HEK293 (cell line): ENCODE results near the gene ZSCAN20.

Source experiments
- CTCF ChIA-PET: fragments of 350-600 bp; formaldehyde crosslinking; extraction: SDS; loops from one replicate; lab custom pipeline; 2021; ENCODE audit warnings: antibody characterized with exemption; lab: Yijun Ruan, JAX
- POLR2A ChIA-PET: fragments of 300-600 bp; formaldehyde crosslinking; extraction: SDS; loops from one replicate; lab custom pipeline; 2020; ENCODE audit warnings: antibody characterized with exemption, inconsistent platforms; lab: Yijun Ruan, JAX
- H3K27ac ChIP-seq: fragments of 200-500 bp; sonication (Bioruptor generic); 2 replicates; pipeline ENCODE4 v1.5.1; 2014; ENCODE audit warnings: low read depth, low read length, control low read depth, inconsistent platforms; ENCODE audit errors: extremely low read depth
- H3K36me3 ChIP-seq, 2 experiments: fragments of 200-500 bp in 1 of 2; sonication (Bioruptor generic) in 1 of 2; 1 replicate in 1 of 2; 2 replicates in 1 of 2; pipeline ENCODE4 v1.5.1; 2014 to 2017; ENCODE audit warnings: inconsistent platforms in 2 of 2, low read length in 2 of 2; ENCODE audit not compliant: control insufficient read depth in 2 of 2, insufficient read depth in 1 of 2
- H3K4me1 ChIP-seq: fragments of 200-500 bp; sonication (Bioruptor generic); 2 replicates; pipeline ENCODE4 v1.5.1; 2014; ENCODE audit warnings: mild to moderate bottlenecking, low read length, inconsistent platforms; ENCODE audit not compliant: control insufficient read depth, insufficient read depth
- H3K4me3 ChIP-seq: 2 replicates; pipeline ENCODE4 v1.5.1; 2011; ENCODE audit warnings: low read depth, mild to moderate bottlenecking, control low read depth, low read length, moderate library complexity
- H3K9me3 ChIP-seq: fragments of 200-500 bp; sonication (Bioruptor generic); 2 replicates; pipeline ENCODE4 v1.5.1; 2014; ENCODE audit warnings: low read depth, low read length, inconsistent platforms; ENCODE audit not compliant: control insufficient read depth, insufficient read depth
- BCL6B ChIP-seq: fragments of 450-650 bp; formaldehyde crosslinking; IDR thresholded peaks from 2 replicates; pipeline ENCODE4 v1.5.1; 2017; ENCODE audit warnings: missing biosample characterization, missing genetic modification characterization
- GFI1B ChIP-seq: fragments of 450-650 bp; formaldehyde crosslinking; IDR thresholded peaks from 2 replicates; pipeline ENCODE4 v1.5.1; 2016; ENCODE audit warnings: missing biosample characterization, missing genetic modification characterization
- KLF10 ChIP-seq: fragments of 450-650 bp; IDR thresholded peaks from 2 replicates; pipeline ENCODE4 v1.5.1; 2018; ENCODE audit warnings: missing biosample characterization, mild to moderate bottlenecking, missing genetic modification characterization
- MZF1 ChIP-seq: fragments of 450-650 bp; formaldehyde crosslinking; IDR thresholded peaks from 2 replicates; pipeline ENCODE4 v1.5.1; 2017; ENCODE audit warnings: missing biosample characterization, missing genetic modification characterization, borderline replicate concordance
- ZEB2 ChIP-seq: fragments of 450-650 bp; formaldehyde crosslinking; IDR thresholded peaks from 2 replicates; pipeline ENCODE4 v1.5.1; 2016; ENCODE audit warnings: missing biosample characterization, missing genetic modification characterization
- ZFHX2 ChIP-seq: fragments of 450-650 bp; formaldehyde crosslinking; conservative IDR thresholded peaks from 2 replicates; pipeline ENCODE4 v1.5.1; 2016; ENCODE audit warnings: missing biosample characterization, missing genetic modification characterization
- ZFP69B ChIP-seq: fragments of 450-650 bp; formaldehyde crosslinking; IDR thresholded peaks from 2 replicates; pipeline ENCODE4 v1.5.1; 2016; ENCODE audit warnings: missing biosample characterization, missing genetic modification characterization
- ZNF112 ChIP-seq: fragments of 450-650 bp; formaldehyde crosslinking; IDR thresholded peaks from 2 replicates; pipeline ENCODE4 v1.5.0; 2017; ENCODE audit warnings: missing biosample characterization, missing genetic modification characterization
- ZNF133 ChIP-seq: fragments of 450-650 bp; formaldehyde crosslinking; IDR thresholded peaks from 2 replicates; pipeline ENCODE4 v1.5.1; 2016; ENCODE audit warnings: missing biosample characterization, missing genetic modification characterization
- ZNF169 ChIP-seq: fragments of 450-650 bp; formaldehyde crosslinking; IDR thresholded peaks from 2 replicates; pipeline ENCODE4 v1.5.1; 2016; ENCODE audit warnings: missing biosample characterization, missing genetic modification characterization
- ZNF184 ChIP-seq: fragments of 450-650 bp; IDR thresholded peaks from 2 replicates; pipeline ENCODE4 v1.5.1; 2018; ENCODE audit warnings: missing biosample characterization, mild to moderate bottlenecking, missing genetic modification characterization
- ZNF2 ChIP-seq: fragments of 450-650 bp; formaldehyde crosslinking; IDR thresholded peaks from 2 replicates; pipeline ENCODE4 v1.5.1; 2016; ENCODE audit warnings: missing biosample characterization, missing genetic modification characterization
- ZNF24 ChIP-seq: fragments of 450-650 bp; formaldehyde crosslinking; IDR thresholded peaks from 2 replicates; pipeline ENCODE4 v1.5.1; 2016; ENCODE audit warnings: missing biosample characterization, missing genetic modification characterization
- ZNF266 ChIP-seq: fragments of 450-650 bp; formaldehyde crosslinking; IDR thresholded peaks from 2 replicates; pipeline ENCODE4 v1.5.1; 2016; ENCODE audit warnings: missing biosample characterization, missing genetic modification characterization, low read depth
- ZNF335 ChIP-seq: fragments of 450-650 bp; formaldehyde crosslinking; conservative IDR thresholded peaks from 2 replicates; pipeline ENCODE4 v1.5.1; 2016; ENCODE audit warnings: missing biosample characterization, missing genetic modification characterization
- ZNF354C ChIP-seq: fragments of 450-650 bp; formaldehyde crosslinking; IDR thresholded peaks from 2 replicates; pipeline ENCODE4 v1.5.1; 2016; ENCODE audit warnings: missing biosample characterization, missing genetic modification characterization, low read depth, borderline replicate concordance
- ZNF426 ChIP-seq: fragments of 450-650 bp; formaldehyde crosslinking; IDR thresholded peaks from 2 replicates; pipeline ENCODE4 v1.5.1; 2017; ENCODE audit warnings: missing biosample characterization, missing genetic modification characterization, mild to moderate bottlenecking, inconsistent platforms, moderate library complexity
- ZNF473 ChIP-seq: fragments of 450-650 bp; formaldehyde crosslinking; IDR thresholded peaks from 2 replicates; pipeline ENCODE4 v1.5.1; 2017; ENCODE audit warnings: missing biosample characterization, missing genetic modification characterization
- ZNF561 ChIP-seq: fragments of 450-650 bp; IDR thresholded peaks from 2 replicates; pipeline ENCODE4 v1.5.1; 2018; ENCODE audit warnings: missing biosample characterization, missing genetic modification characterization, borderline replicate concordance
- ZNF600 ChIP-seq: fragments of 450-650 bp; formaldehyde crosslinking; IDR thresholded peaks from 2 replicates; pipeline ENCODE4 v1.5.1; 2016; ENCODE audit warnings: missing biosample characterization, missing genetic modification characterization
- ZNF701 ChIP-seq: fragments of 450-650 bp; formaldehyde crosslinking; IDR thresholded peaks from 2 replicates; pipeline ENCODE4 v1.5.1; 2016; ENCODE audit warnings: missing biosample characterization, missing genetic modification characterization
- ZNF776 ChIP-seq: fragments of 450-650 bp; formaldehyde crosslinking; IDR thresholded peaks from 2 replicates; pipeline ENCODE4 v1.5.0; 2017; ENCODE audit warnings: missing biosample characterization, missing genetic modification characterization, borderline replicate concordance
- TF ChIP-seq, protein P1 (sequence below): fragments of 450-650 bp; formaldehyde crosslinking; IDR thresholded peaks from 2 replicates; pipeline ENCODE4 v1.5.1; 2016; ENCODE audit warnings: missing biosample characterization, missing genetic modification characterization
- TF ChIP-seq, protein P2 (sequence below): fragments of 450-650 bp; formaldehyde crosslinking; IDR thresholded peaks from 2 replicates; pipeline ENCODE4 v1.5.1; 2016; ENCODE audit warnings: missing biosample characterization, missing genetic modification characterization
- TF ChIP-seq, protein P3 (sequence below): fragments of 450-650 bp; formaldehyde crosslinking; IDR thresholded peaks from 2 replicates; pipeline ENCODE4 v1.5.1; 2016; ENCODE audit warnings: missing biosample characterization, missing genetic modification characterization

Gene ZSCAN20

GRCh38 chr1:33532250-33532649 lies 59.8 kb downstream of the ZSCAN20 start:
- H3K36me3 ChIP-seq, result no peaks in the 10 kb centered on the region
- H3K4me1 ChIP-seq, result no peaks in the 10 kb centered on the region
- CTCF ChIA-PET, result no interaction called here
- H3K27ac ChIP-seq, result no peak overlapping the region
- POLR2A ChIA-PET, result no interaction called here
- H3K4me3 ChIP-seq, result no peak overlapping the region
- TF ChIP-seq ZNF2 (tag by site-specific recombination) (no peak), BCL6B (no peak), ZNF335 (tag by site-specific recombination) (no peak)
- no peaks in the 10 kb centered on the region for H3K9me3 ChIP-seq

GRCh38 chr1:33532936-33533335 lies 60.5 kb downstream of the ZSCAN20 start:
- TF ChIP-seq ZNF133 (no peak), ZFHX2 (tag by site-specific recombination) (no peak), ZNF701 (tag by site-specific recombination) (no peak), ZNF561 (no peak), ZNF600 (tag by site-specific recombination) (no peak), KLF10 (tag by site-specific recombination) (no peak), ZNF184 (tag by site-specific recombination) (no peak), ZNF24 (tag by site-specific recombination) (no peak), MZF1 (tag by site-specific recombination) (no peak), ZEB2 (tag by site-specific recombination) (no peak)
- TF ChIP-seq, protein P1, sequence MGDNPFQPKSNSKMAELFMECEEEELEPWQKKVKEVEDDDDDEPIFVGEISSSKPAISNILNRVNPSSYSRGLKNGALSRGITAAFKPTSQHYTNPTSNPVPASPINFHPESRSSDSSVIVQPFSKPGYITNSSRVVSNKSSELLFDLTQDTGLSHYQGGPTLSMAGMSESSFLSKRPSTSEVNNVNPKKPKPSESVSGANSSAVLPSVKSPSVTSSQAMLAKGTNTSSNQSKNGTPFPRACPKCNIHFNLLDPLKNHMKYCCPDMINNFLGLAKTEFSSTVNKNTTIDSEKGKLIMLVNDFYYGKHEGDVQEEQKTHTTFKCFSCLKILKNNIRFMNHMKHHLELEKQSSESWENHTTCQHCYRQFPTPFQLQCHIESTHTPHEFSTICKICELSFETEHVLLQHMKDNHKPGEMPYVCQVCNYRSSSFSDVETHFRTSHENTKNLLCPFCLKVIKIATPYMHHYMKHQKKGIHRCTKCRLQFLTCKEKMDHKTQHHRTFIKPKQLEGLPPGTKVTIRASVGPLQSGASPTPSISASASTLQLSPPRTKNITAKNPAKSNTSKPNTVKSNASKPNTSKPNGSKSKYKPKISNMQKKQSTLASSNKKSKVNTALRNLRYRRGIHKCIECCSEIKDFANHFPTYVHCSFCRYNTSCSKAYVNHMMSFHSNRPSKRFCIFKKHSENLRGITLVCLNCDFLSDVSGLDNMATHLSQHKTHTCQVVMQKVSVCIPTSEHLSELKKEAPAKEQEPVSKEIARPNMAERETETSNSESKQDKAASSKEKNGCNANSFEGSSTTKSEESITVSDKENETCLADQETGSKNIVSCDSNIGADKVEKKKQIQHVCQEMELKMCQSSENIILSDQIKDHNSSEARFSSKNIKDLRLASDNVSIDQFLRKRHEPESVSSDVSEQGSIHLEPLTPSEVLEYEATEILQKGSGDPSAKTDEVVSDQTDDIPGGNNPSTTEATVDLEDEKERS, result no peak
- Histone ChIP-seq H3K9me3 (no peaks in the 10 kb centered on the region), H3K27ac (no peak overlapping the region), H3K36me3 (no peaks in the 10 kb centered on the region), H3K4me1 (no peaks in the 10 kb centered on the region), H3K4me3 (no peak overlapping the region)
- CTCF ChIA-PET, result no interaction called here
- POLR2A ChIA-PET, result no interaction called here

DNA sequence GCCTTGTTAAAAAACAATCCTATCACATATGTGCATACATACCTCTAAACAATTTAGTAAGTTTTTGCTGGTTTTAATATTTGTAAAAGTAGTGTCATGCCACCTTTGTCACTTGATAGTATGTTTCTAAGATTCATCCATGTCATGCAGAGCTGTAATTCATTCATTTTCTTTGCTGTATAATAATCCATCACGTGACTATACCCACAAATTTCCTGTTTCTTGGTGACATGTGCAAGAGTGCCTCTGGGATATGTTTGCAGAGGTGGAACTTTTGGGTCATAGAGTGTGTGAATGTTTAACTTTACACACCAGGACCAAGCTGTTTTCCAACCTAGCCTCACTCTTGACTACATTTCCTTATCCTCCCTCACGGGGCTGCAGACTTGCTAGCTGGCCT lies 62.9 kb downstream of the ZSCAN20 start:
- Histone ChIP-seq H3K27ac (no peak overlapping the region), H3K9me3 (no peaks in the 10 kb centered on the region), H3K4me3 (no peak overlapping the region), H3K36me3 (no peaks in the 10 kb centered on the region), H3K4me1 (no peaks in the 10 kb centered on the region)
- POLR2A ChIA-PET, result no interaction called here
- CTCF ChIA-PET, result no interaction called here
- no peak for TF ChIP-seq ZNF776 (tag by site-specific recombination)
- TF ChIP-seq ZNF473 (tag by site-specific recombination), result no peak
- TF ChIP-seq, protein P2, sequence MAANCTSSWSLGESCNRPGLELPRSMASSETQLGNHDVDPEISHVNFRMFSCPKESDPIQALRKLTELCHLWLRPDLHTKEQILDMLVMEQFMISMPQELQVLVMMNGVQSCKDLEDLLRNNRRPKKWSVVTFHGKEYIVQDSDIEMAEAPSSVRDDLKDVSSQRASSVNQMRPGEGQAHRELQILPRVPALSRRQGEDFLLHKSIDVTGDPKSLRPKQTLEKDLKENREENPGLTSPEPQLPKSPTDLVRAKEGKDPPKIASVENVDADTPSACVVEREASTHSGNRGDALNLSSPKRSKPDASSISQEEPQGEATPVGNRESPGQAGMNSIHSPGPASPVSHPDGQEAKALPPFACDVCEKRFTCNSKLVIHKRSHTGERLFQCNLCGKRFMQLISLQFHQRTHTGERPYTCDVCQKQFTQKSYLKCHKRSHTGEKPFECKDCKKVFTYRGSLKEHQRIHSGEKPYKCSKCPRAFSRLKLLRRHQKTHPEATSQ (tag by site-specific recombination), result no peak
- TF ChIP-seq ZNF266 (tag by site-specific recombination), result no peak
- no peak for TF ChIP-seq ZNF354C (tag by site-specific recombination)
- no peak for TF ChIP-seq ZNF169 (tag by site-specific recombination)
- no peak for TF ChIP-seq ZNF426 (tag by site-specific recombination)
- TF ChIP-seq ZFP69B (tag by site-specific recombination), result no peak
- no peak for TF ChIP-seq GFI1B (tag by site-specific recombination)
- no peak for TF ChIP-seq ZNF112 (tag by site-specific recombination)
- TF ChIP-seq, protein P3, sequence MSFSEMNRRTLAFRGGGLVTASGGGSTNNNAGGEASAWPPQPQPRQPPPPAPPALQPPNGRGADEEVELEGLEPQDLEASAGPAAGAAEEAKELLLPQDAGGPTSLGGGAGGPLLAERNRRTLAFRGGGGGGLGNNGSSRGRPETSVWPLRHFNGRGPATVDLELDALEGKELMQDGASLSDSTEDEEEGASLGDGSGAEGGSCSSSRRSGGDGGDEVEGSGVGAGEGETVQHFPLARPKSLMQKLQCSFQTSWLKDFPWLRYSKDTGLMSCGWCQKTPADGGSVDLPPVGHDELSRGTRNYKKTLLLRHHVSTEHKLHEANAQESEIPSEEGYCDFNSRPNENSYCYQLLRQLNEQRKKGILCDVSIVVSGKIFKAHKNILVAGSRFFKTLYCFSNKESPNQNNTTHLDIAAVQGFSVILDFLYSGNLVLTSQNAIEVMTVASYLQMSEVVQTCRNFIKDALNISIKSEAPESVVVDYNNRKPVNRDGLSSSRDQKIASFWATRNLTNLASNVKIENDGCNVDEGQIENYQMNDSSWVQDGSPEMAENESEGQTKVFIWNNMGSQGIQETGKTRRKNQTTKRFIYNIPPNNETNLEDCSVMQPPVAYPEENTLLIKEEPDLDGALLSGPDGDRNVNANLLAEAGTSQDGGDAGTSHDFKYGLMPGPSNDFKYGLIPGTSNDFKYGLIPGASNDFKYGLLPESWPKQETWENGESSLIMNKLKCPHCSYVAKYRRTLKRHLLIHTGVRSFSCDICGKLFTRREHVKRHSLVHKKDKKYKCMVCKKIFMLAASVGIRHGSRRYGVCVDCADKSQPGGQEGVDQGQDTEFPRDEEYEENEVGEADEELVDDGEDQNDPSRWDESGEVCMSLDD (tag by site-specific recombination), result no peak
